ENCODE results near the gene FTCD.
A peak's percentile ranks its signal among the peaks of the same experiment; 100 is the strongest.
"Not testable (repeated sequence)": the region's sequence is repeated elsewhere in the genome, so short reads cannot be mapped to it uniquely, and the experiment has no call there.

FTCD gene

DNA sequence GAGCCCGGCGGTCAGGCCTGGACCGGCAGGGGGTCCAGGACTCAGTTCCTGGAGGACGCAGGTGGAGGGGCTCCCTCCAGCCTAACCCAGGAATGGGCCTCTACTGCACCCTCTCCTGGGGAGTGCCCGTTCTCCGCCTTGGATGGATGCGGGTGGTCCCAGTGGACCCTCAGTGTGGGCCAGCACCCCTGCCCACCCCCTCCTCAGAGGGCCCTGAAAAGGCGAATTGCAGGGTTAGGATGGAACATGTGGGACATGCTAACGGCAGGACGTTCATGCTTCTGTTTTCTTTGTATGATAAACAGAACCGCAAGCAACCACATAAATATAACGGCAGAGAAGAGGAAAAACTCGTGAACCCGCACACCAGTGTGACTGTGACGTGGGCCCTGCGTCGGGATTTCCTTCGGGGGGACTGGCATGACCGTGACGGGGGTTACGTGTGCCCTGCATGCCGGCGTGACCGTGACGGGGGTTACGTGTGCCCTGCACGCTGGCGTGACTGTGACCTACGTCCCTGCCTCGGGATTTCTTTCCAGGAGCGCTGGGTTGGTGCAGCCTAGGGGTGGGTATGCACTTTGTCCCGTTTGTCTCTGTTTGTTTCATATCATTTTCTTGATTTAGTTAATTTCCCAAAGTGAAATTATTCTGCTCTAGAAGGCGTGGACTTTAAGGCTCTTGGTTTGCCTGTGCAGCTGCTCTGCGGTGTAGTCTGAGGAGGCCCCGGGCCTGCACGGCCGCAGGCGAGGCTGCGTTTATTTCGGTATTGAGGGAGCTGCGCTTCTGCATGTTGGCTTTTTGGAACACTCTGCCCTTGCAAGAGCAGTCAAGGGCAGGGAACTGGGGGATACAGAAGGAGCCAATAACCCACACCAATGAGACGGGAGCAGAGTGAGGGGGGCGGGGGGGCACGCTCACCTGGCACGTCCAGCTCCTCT, 3.1 kb downstream of the FTCD start:
- DNase-seq = no peak

DNA sequence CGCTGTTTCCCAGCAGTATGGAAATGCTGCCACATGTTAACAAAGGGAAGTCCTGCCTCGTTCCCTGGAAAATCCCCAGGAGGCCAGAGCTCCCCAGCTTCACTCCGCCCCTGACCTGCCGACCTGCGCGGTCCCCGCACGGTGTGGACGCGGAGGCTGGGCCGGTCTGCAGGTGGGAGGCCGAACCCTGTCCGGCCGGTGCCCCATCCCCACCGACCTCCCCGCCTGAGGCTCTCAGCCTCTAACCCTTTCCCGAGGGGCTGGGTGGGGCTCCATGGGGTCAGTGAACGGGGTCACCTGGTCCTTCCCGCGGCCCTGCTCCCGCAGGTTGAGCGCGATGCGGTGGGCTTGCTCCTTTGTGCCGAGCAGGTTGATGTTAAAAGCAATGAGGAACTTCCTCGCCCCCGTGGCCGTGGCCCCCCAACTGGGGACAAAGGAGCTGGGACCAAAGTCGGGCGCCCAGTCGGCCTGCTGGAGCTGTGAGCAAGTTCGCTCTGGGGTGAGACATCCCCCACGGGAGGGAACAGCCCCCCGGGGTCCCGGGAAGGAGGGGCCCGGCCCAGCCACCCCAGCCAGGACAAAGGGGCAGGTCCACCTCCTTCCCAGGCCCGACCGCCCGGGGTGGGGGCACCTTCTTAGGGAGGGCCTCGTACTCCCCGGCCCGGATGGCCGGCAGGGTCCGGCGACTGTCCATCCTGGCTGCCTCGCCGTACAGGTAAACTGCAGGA, 4.0 kb downstream of the FTCD start:
- DNase-seq = no peak

DNA sequence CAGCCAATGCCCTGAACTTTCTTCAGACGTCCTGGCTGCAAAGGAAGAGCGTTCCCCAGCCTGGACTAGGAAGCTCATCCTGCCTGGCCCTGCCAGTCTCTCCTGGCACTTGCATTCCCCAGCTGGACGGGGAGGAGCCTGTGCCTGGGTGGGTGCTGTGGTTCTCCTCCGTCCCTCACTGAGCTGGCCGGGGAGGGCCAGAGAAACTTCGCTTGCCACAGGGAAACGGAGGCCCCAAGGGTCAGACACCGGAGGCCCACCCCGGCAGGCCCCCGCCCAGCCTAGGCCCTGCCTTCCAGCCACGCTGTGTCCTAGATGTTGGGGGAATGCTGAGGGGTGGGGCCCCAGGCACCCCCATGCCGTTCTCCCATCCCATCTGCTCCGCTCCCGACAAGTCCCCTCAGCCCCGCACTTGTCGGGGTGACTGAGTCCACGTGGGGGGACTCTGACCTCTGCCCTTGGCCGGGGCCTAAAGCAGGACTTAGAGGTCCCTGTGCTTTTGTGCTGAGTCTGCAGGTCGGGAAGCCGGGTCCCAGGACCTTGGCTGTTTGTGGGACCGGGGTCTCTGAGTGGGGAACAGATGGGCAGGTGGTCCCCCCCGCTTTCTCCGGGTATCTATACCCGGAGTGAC, 4.8 kb downstream of the FTCD start:
- no peak for DNase-seq

- no peak for DNase-seq
These were observed 5.3 kb downstream of the FTCD start for GRCh38 chr21:46150073-46150472.

GRCh38 chr21:46149205-46149901, 6.0 kb downstream of the FTCD start:
- no peak for DNase-seq

GRCh38 chr21:46148106-46148505, 7.3 kb downstream of the FTCD start:
- no peak for DNase-seq

GRCh38 chr21:46147429-46147828, 8.0 kb downstream of the FTCD start:
- DNase-seq = peak; percentile 75

DNA sequence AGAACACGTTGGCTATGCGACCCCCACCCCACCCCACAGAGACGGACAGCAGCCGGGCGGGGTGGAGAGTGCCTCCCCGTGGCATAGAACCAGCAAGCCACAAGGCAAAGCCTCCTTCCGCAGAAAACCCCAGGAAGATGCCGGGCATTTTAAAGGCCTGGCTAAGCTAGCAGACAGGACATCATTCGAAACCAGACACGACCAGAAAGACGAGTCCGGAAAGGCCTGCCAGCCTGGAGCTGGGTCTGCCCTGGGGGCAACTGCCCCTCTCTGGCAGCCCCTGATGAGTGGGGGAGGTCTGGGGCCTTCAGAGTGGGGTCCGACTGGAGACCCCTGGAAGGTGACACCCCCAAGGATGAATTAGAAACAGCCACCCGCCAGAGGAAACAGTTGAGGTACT, 8.5 kb downstream of the FTCD start:
- no peak for DNase-seq

DNA sequence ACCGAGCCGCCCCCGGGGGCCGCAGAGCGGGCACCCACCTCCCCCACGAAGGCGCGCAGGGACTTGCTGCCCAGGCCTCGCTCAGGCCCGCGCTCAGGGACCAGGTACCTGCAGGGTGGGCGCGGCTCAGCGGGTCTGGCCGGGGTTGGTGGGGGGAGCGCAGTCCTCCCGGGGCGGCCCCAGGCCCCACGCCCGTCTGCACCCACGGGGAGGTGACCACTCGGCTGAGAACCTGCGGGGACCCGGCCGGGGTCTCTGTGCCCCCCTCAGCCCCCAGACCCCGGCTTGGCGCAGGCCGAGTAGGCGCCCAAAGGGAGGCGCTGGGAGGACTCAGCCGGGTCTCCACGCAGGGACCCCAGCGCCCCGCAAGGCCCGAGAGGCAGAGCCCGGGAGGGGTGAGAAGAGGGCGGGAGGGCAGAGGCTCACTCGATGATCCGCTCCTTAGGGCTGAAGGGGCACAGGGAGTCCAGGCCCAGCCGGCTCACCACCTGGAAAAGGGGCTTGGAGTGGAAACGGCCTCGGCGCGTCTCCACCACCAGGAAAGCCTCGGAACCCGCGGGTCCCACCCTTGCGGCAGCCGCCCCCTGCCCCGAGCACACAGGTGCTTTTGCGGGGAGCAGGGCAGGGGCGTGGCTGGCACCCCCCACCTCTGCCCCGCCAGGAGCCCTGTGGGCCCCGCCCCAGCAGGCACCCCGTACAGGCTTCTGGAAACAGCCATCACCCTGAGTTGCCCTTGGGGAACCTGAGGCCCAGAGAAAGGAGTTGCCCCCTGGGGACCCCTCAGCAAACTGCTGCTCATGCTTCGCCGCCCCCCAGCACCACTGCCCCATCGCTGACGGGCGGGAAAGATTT, 9.3 kb downstream of the FTCD start:
- DNase-seq = no peak

GRCh38 chr21:46145159-46145839, 10.1 kb downstream of the FTCD start:
- DNase-seq = no peak

GRCh38 chr21:46144464-46145070, 10.8 kb downstream of the FTCD start:
- no peak for DNase-seq

DNA sequence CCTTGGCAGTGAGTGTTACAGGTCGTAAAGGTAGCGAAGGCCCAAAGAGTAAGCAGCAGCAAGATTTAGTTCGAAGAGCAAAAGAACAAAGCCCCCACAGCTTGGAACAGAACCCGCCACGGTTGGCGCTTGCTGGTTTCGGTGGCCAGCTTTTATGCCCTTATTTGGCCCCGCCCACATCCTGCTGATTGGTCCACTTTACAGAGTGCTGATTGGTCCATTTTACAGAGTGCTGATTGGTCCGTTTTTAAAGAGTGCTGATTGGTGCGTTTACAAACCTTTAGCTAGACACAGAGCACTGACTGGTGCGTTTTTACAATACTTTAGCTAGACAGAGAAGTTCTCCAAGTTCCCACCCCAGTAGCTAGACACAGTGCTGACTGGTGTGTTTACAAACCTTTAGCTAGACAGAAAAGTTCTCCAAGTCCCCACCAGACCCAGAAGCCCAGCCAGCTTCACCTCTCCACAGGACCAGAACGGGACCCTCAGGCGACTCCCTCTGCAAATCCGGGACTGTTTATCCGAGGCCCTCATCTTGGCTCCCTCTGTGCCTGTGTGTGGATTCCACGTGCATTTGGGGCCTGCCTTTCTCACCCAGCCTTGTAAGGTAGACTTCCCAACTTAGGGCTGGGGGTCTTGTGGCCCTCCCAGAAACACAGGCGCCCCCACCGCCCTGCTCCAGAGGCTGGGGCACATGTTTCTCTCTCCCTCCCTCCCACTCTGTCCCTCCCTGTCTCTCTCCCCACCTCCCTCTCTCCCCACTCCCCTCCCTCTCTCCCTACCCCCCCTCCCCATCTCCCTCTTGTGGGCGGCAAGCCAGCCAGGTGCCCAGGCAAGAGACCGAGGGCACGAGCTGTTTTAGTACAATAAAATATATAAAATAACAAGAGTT, 12.6 kb downstream of the FTCD start:
- DNase-seq = peak; percentile 55

DNA sequence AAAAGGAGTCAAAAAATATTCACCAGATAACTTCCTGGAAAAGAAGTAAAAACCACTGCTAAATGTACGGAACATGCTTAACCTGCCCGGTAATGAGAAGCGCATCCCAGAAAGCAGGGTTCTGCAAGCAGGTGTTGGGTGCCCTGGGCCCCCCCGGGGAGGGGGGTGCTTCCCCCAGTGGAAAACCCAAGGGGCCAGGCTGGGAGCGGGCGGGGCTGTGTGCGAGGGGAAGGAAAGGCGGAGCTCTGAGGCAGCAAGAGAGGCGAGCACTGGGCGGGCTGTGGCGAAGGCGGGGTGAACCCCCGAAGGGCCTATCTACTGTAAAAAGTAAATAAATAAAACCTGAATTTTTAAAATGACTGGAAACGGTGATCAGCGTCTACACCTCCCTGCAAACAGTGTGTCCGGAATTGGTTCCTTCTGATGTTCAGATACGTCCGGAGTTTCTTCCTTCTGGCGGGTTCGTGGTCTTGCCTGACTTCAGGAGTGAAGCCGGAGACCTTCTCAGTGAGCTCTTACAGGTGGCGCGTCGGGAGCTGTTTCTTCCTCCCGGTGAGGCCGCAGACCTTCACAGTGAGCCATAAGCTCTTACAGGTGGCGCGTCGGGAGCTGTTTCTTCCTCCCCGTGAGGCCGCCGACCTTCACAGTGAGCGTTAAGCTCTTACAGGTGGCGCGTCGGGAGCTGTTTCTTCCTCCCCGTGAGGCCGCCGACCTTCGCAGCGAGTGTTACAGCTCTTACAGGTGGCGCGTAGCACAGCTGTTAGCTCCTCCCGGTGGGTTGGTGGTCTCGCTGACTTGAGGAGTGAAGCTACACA, 13.4 kb downstream of the FTCD start:
- peak; percentile 55 for DNase-seq

DNA sequence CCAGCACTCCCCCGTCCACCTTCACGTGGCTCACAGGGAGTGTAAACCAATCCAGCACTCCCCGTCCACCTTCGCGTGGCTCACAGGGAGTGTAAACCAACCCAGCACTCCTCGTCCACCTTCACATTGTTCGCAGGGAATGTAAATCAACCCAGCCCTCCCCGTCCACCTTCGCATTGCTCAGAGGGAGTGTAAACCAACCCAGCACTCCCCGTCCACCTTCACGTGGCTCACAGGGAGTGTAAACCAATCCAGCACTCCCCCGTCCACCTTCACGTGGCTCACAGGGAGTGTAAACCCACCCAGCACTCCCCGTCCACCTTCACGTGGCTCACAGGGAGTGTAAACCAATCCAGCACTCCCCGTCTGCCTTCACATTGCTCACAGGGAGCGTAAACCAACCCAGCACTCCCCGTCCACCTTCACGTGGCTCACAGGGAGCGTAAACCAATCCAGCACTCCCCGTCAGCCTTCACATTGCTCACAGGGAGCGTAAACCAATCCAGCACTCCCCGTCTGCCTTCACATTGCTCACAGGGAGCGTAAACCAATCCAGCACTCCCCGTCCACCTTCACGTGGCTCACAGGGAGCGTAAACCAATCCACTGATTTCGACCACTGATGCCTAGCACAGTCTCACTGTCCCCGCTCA, 14.9 kb downstream of the FTCD start:
- not testable (repeated sequence) for DNase-seq

DNA sequence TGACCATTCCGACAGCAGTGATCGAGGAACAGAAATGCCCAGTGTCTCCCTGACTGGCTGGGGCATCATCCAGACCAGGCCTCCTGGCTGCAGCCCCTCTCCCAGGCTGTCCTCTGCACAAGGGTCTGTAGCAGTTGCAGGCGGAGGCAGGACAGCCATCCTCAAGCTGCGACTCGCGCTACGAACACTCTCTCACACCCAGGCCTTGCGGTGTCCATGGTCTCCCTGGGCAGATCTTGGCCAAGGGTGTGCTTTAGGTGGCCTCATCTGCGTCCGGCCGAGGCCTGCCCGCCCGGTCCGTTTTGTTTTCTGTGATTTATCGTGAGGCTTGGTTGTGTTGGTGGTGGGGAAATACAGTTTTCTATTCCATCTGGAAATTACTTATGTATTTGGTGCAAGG, 15.7 kb downstream of the FTCD start:
- no peak for DNase-seq

DNA sequence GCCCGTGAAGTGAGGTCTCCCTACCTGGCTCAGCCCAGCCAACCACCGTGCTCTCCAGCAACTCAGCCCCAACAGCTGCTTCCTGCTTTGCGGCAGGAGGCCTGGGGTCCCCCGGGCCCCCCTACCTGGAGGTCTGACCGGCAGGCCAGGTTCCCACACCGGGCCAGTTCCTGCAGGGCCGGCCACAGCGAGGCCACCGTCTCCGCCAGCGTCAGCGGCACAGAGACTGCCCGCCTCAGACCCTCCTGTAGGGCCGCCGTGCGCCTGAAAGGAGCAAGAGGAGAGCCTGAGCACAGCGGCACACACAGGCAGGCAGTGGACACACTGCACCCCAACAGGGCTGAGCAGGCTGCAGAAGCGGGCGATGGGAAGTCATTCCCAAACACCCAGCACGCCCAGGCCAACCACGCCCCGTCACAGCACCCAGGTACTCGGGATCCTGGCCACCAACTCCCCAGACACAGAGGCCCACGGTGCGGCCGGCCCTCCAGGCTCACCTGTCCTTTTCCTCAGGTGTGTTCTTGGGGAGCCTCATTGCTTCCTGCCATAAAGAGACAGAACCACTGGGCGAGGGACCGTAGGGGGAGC, 16.9 kb downstream of the FTCD start:
- no peak for DNase-seq

DNA sequence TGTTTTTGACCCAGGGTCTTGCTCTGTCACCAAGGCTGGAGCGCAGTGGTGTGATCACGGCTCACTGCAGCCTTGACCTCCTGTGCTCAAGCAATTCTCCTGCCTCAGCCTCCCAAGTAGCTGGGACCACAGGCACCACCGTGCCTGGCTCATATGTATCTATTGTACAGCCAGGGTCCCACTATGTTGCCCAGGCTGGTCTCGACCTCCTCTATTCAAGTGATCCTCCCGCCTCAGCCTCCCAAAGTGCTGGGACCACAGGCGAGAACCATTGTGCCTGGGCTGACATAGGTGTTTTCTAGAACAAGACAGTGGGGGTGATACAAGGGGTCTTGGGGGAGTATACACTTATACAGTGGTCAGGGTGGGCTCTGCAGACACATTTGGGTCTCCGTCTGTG, 17.5 kb downstream of the FTCD start:
- no peak for DNase-seq

DNA sequence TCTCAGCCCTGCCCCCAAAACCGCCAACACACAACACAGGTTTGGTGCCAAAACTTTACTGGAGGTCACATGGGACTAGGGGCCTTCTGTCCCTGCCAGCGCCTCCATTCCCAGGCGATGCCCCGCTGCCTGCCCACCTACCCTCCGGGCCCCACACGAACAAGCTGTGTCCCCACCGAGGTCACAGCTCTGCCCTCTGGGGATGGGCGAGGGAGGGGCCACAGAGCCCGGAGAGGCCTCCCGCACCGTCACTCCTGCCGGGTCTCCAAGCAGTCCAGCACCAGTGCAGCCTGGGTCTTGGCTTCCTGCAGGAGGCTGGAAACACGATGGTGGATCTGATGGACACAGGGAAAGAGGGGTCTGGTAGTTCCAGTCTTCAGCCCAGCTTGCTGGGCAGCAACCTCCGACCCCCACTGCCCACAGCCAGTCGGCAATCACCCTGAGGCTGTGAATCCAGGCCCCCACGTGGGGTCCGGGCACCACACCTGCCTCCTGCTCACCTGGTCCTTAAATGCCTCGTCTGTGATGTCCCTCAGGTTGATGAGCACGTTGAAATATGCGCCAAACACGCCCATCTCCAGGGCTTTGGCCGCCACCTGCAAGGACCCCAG, 18.5 kb downstream of the FTCD start:
- no peak for DNase-seq
